HCT116 (cell line): Measurements from ENCODE around the gene USF2. TPM values are rescaled to one million over a fixed set of nuclear protein-coding genes. Genes with fewer than 3 reads are reported as not detected.

Source experiments
- ATAC-seq: fragments of 200-7000 bp; cut with Tn5 transposase; 2 replicates; pipeline ENCODE4 v1.9.1; 2020; ENCODE audit warnings: mild to moderate bottlenecking, moderate library complexity
- BruUV-seq: library from RNA; stranded (reverse); fragments of 400-500 nt; replicated peaks from 2 replicates; lab custom pipeline; 2021; lab: Mats Ljungman, UMichigan
- CTCF ChIA-PET: fragments of 300-600 bp; sonication (Branson Sonifier 250); formaldehyde crosslinking; loops from one replicate; lab custom pipeline; 2021; ENCODE audit warnings: antibody characterized with exemption; lab: Charles Lee
- POLR2A ChIA-PET: fragments of 300-600, 350-600 bp; sonication (Branson Sonifier 250); formaldehyde crosslinking; loops from one replicate; lab custom pipeline; 2021; ENCODE audit warnings: antibody characterized with exemption; lab: Charles Lee
- RAD21 ChIA-PET, 2 experiments: fragments of 300-600 bp; sonication (Branson Sonifier 250); formaldehyde crosslinking; loops; one replicate each; lab custom pipeline; 2023; ENCODE audit warnings: low total read pairs in 2 of 2; ENCODE audit not compliant: uncharacterized antibody in 2 of 2, unreplicated experiment in 2 of 2, low non-redundant PET in 1 of 2; lab: Charles Lee
- DNase-seq: peaks from one replicate; pipeline ENCODE4 v3.0.0-alpha.2; 2010; ENCODE audit warnings: low read depth, low spot score
- H2AFZ ChIP-seq: fragments of 200-600 bp; shearing (Covaris generic), sonication (generic); 2 replicates; pipeline ENCODE4 v1.6.1; 2017; ENCODE audit warnings: low read depth, mixed run types, mixed read lengths, antibody characterized with exemption, low read length; ENCODE audit not compliant: poor library complexity, severe bottlenecking
- H3K27ac ChIP-seq: 2 replicates; pipeline ENCODE4 v1.5.1; 2012; ENCODE audit warnings: low read depth, low read length
- H3K27me3 ChIP-seq: fragments of 200-600 bp; sonication (generic); 2 replicates; pipeline ENCODE4 v1.6.1; 2016; ENCODE audit warnings: mixed run types, low read length, mixed read lengths; ENCODE audit not compliant: insufficient read depth
- H3K36me3 ChIP-seq, 2 experiments: fragments of 200-500 bp in 1 of 2; fragments of 200-600 bp in 1 of 2; sonication (Bioruptor generic) in 1 of 2; sonication (generic) in 1 of 2; 2 replicates each; pipeline versions ENCODE4 v1.5.1 to v1.6.1; 2014 to 2016; ENCODE audit warnings: low read length in 2 of 2, inconsistent platforms in 1 of 2, mixed read lengths in 1 of 2, mixed run types in 1 of 2; ENCODE audit not compliant: insufficient read depth in 2 of 2, control insufficient read depth in 1 of 2
- H3K4me1 ChIP-seq, 2 experiments: fragments of 200-600 bp in 1 of 2; sonication (generic) in 1 of 2; 2 replicates each; pipeline versions ENCODE4 v1.5.1 to v1.6.1; 2012 to 2017; ENCODE audit warnings: low read length in 2 of 2, inconsistent platforms in 1 of 2, mild to moderate bottlenecking in 1 of 2, mixed read lengths in 1 of 2, mixed run types in 1 of 2, moderate library complexity in 1 of 2; ENCODE audit not compliant: insufficient read depth in 2 of 2, control insufficient read depth in 1 of 2
- H3K4me2 ChIP-seq: fragments of 200-600 bp; sonication (generic); 2 replicates; pipeline ENCODE4 v1.6.1; 2017; ENCODE audit warnings: mixed run types, low read length, mixed read lengths
- H3K4me3 ChIP-seq, 2 experiments: fragments of 200-600 bp in 1 of 2; sonication (generic) in 1 of 2; replicated peaks in 1 of 2; 2 replicates each; pipeline ENCODE4 v1.5.1; 2011 to 2016; ENCODE audit warnings: low read length in 2 of 2, control low read depth in 1 of 2, low read depth in 1 of 2, mild to moderate bottlenecking in 1 of 2, mixed read lengths in 1 of 2, mixed run types in 1 of 2
- H3K79me2 ChIP-seq: fragments of 200-600 bp; sonication (generic); 2 replicates; pipeline ENCODE4 v1.6.1; 2017; ENCODE audit warnings: mild to moderate bottlenecking, mixed run types, low read length, moderate library complexity, mixed read lengths; ENCODE audit not compliant: insufficient read depth
- H3K9ac ChIP-seq: fragments of 200-600 bp; sonication (generic); 2 replicates; pipeline ENCODE4 v1.6.1; 2016; ENCODE audit warnings: low read length, mixed read lengths
- H3K9me2 ChIP-seq: fragments of 200-600 bp; sonication (generic), shearing (Covaris generic); 2 replicates; pipeline ENCODE4 v1.6.1; 2017; ENCODE audit warnings: mixed run types, mild to moderate bottlenecking, moderate library complexity; ENCODE audit not compliant: insufficient read depth
- H3K9me3 ChIP-seq, 2 experiments: fragments of 200-500 bp in 1 of 2; fragments of 200-600 bp in 1 of 2; sonication (Bioruptor generic) in 1 of 2; sonication (generic) in 1 of 2; 2 replicates each; pipeline ENCODE4 v1.6.1; 2014 to 2017; ENCODE audit warnings: low read length in 2 of 2, mixed read lengths in 2 of 2, inconsistent platforms in 1 of 2, low read depth in 1 of 2, mild to moderate bottlenecking in 1 of 2, mixed run types in 1 of 2, moderate library complexity in 1 of 2; ENCODE audit not compliant: control insufficient read depth in 1 of 2, insufficient read depth in 1 of 2
- H4K20me1 ChIP-seq: fragments of 200-600 bp; sonication (generic), shearing (Covaris generic); 2 replicates; pipeline ENCODE4 v1.6.1; 2017; ENCODE audit warnings: mixed run types, mild to moderate bottlenecking, moderate library complexity; ENCODE audit not compliant: insufficient read depth
- CBX3 ChIP-seq: IDR thresholded peaks from 2 replicates; pipeline ENCODE4 v1.6.1; 2012; ENCODE audit warnings: low read depth
- CEBPB ChIP-seq: IDR thresholded peaks from 2 replicates; pipeline ENCODE4 v1.6.1; 2012; ENCODE audit warnings: low read depth
- CTCF ChIP-seq, 3 experiments: fragments of 200-600 bp in 1 of 3; sonication (generic) in 1 of 3; IDR thresholded peaks in 2 of 3; conservative IDR thresholded peaks in 1 of 3; 2 replicates each; pipeline ENCODE4 v1.5.1; 2012 to 2017; ENCODE audit warnings: low read depth in 2 of 3, low read length in 2 of 3, antibody characterized with exemption in 1 of 3, borderline replicate concordance in 1 of 3, control low read depth in 1 of 3, mild to moderate bottlenecking in 1 of 3, mixed read lengths in 1 of 3, mixed run types in 1 of 3, moderate library complexity in 1 of 3; ENCODE audit not compliant: insufficient read depth in 1 of 3
- EGR1 ChIP-seq: IDR thresholded peaks from 2 replicates; pipeline ENCODE4 v1.6.1; 2012; ENCODE audit warnings: low read depth
- ELF1 ChIP-seq: IDR thresholded peaks from 2 replicates; pipeline ENCODE4 v1.6.1; 2012; ENCODE audit warnings: low read depth, borderline replicate concordance
- EZH2 ChIP-seq: fragments of 200-600 bp; sonication (generic); IDR thresholded peaks from 2 replicates; pipeline ENCODE4 v1.6.1; 2017; ENCODE audit warnings: antibody characterized with exemption, mixed run types
- EZH2phosphoT487 ChIP-seq: fragments of 200-600 bp; IDR thresholded peaks from 2 replicates; pipeline ENCODE4 v1.6.1; 2018; ENCODE audit warnings: antibody characterized with exemption, borderline replicate concordance
- FOSL1 ChIP-seq: IDR thresholded peaks from 2 replicates; pipeline ENCODE4 v1.6.1; 2012; ENCODE audit warnings: low read depth
- MAX ChIP-seq: IDR thresholded peaks from 2 replicates; pipeline ENCODE4 v1.6.1; 2012
- POLR2AphosphoS5 ChIP-seq: IDR thresholded peaks from 2 replicates; pipeline ENCODE4 v1.6.1; 2011; ENCODE audit warnings: mild to moderate bottlenecking, low read depth, low read length, moderate library complexity
- RAD21 ChIP-seq: IDR thresholded peaks from 2 replicates; pipeline ENCODE4 v1.6.1; 2012; ENCODE audit warnings: low read depth, mild to moderate bottlenecking
- REST ChIP-seq: IDR thresholded peaks from 2 replicates; pipeline ENCODE4 v1.6.1; 2012; ENCODE audit warnings: low read depth
- SP1 ChIP-seq: IDR thresholded peaks from 2 replicates; pipeline ENCODE4 v1.6.1; 2012; ENCODE audit warnings: low read depth
- SRF ChIP-seq: IDR thresholded peaks from 2 replicates; pipeline ENCODE4 v1.6.1; 2012; ENCODE audit warnings: low read depth
- TCF7L2 ChIP-seq: IDR thresholded peaks from 2 replicates; pipeline ENCODE4 v1.7.0; 2011; ENCODE audit warnings: borderline replicate concordance, inconsistent platforms; ENCODE audit not compliant: insufficient read depth, insufficient read length; ENCODE audit errors: extremely low read depth
- YY1 ChIP-seq: IDR thresholded peaks from 2 replicates; pipeline ENCODE4 v1.6.1; 2011; ENCODE audit warnings: low read length, low read depth, moderate library complexity, mild to moderate bottlenecking; ENCODE audit not compliant: insufficient replicate concordance; ENCODE audit errors: extremely low read depth
- ZBTB33 ChIP-seq: IDR thresholded peaks from 2 replicates; pipeline ENCODE4 v1.6.1; 2011; ENCODE audit warnings: mild to moderate bottlenecking, low read length, moderate library complexity; ENCODE audit not compliant: insufficient replicate concordance; ENCODE audit errors: extremely low read depth
- ZFX ChIP-seq: fragments of 450-650 bp; IDR thresholded peaks from 2 replicates; pipeline ENCODE4 v1.6.1; 2017
- ZNF274 ChIP-seq: fragments of 200-500 bp; sonication (Bioruptor generic); IDR thresholded peaks from 2 replicates; pipeline ENCODE4 v1.6.1; 2014; ENCODE audit warnings: mild to moderate bottlenecking, low read depth, low read length, inconsistent platforms
- intact Hi-C: fragments of 100-400 bp; cut with micrococcal nuclease; formaldehyde crosslinking; loops from 2 replicates; pipeline ENCODE4 v1.10.0; 2022
- total RNA-seq: library from RNA; stranded (reverse); gene quantifications from one replicate; pipeline ENCODE4 v1.2.1, GENCODE V29; 2021; ENCODE audit not compliant: unreplicated experiment

USF2 gene
- total RNA-seq, 1 experiment from 2014 or later, result 98.4 TPM

- H3K27me3 ChIP-seq, result no peaks in the 10 kb centered on the region
- H3K27ac ChIP-seq, result no peak overlapping the region
- peaks cover 26 to 27% of the 10 kb centered on the region in 2 experiments; a peak in 3 of 4 replicates for H3K36me3 ChIP-seq
- RAD21 ChIA-PET, result no interaction called here
- CTCF ChIA-PET, result no interaction called here
- POLR2A ChIA-PET, result no interaction called here
- H3K4me2 ChIP-seq, result no peak overlapping the region
- peaks cover 3% of the 10 kb centered on the region; the same call in 1 of the 2 replicates for H4K20me1 ChIP-seq
- H3K79me2 ChIP-seq, result peaks cover 36% of the 10 kb centered on the region
- H3K4me3 ChIP-seq, result no peak overlapping the region
- no peak for TF ChIP-seq ZNF274
- no peak for TF ChIP-seq ELF1
- no peak for TF ChIP-seq EZH2phosphoT487
- TF ChIP-seq MAX, result no peak
- TF ChIP-seq YY1, result no peak
- TF ChIP-seq ZBTB33, result no peak
- no peak for TF ChIP-seq ZFX
- TF ChIP-seq CTCF (IDR thresholded peaks at IDR 0.05 in 2 of 3, conservative IDR thresholded peaks at IDR 0.05 in 1 of 3; ENCODE audit: borderline replicate concordance in 1 of 3, insufficient read depth in 1 of 3, low read depth in 2 of 3, low read length in 2 of 3), result no peak
- no peak for TF ChIP-seq POLR2AphosphoS5
- no peak for TF ChIP-seq SRF
- no peak for TF ChIP-seq CBX3
- TF ChIP-seq RAD21, result no peak
- no peak for TF ChIP-seq REST
- no peak for TF ChIP-seq EGR1
- no peak for TF ChIP-seq CEBPB
- no peak for TF ChIP-seq EZH2
- TF ChIP-seq SP1, result no peak
- TF ChIP-seq FOSL1, result no peak
- no peak for TF ChIP-seq TCF7L2
- BruUV-seq, result TSS peak; percentile 12
- H2AFZ ChIP-seq, result no peak overlapping the region
- ATAC-seq, result no peak
- intact Hi-C loops, result no loop called here
- H3K9me3 ChIP-seq, result no peaks in the 10 kb centered on the region
- H3K4me1 ChIP-seq, result peaks cover 2 to 18% of the 10 kb centered on the region in 2 experiments; a peak in 2 of 4 replicates
- no peak overlapping the region for H3K9ac ChIP-seq
- no peaks in the 10 kb centered on the region for H3K9me2 ChIP-seq
- DNase-seq, result no peak
Measured at GRCh38 chr19:35260694-35261304, 8.0 kb upstream of the USF2 start.
